Upper lobe of left lung (tissue), 4 donors: ENCODE data around the gene CARD9.

ENCODE experiments used
- EP300 ChIP-seq, 4 donors: sonication (generic); formaldehyde crosslinking; IDR thresholded peaks; one replicate each; pipeline ENCODE4 v1.5.1; 2017; ENCODE audit warnings: antibody characterized with exemption in 4 of 4, control low read depth in 2 of 4
- POLR2A ChIP-seq, 4 donors: fragments of 450-650 bp; IDR thresholded peaks; one replicate each; pipeline ENCODE4 v1.5.1; 2016 to 2017; ENCODE audit warnings: antibody characterized with exemption in 4 of 4, mild to moderate bottlenecking in 2 of 4
- TF ChIP-seq, protein P1 (sequence below), 6 experiments: fragments of 450-650 bp in 4 of 6; fragments of 200-600 bp in 2 of 6; sonication (generic) in 2 of 6; IDR thresholded peaks; one replicate each; pipeline ENCODE4 v1.5.1; 2016 to 2019; ENCODE audit warnings: antibody characterized with exemption in 6 of 6

DNA sequence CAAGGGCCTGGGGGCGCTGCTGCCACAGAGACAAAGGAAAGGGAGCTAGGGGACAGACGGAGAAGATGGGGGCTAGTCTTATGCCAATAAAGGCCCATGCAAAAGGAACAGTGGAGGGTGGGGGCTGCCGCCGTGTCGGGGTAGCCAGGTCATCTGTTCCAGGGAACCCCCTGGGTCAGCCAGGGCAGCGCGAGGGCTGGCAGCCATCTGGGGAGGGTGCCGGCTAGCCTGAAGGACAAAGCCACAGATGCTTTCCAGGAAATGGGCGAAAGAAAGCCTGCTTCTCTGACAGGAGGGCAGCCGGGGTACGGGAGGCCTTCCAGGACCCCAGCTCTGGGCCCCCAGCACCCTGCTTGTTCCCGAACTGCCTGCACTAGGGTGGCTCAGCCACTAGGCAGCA is 1.6 kb upstream of the CARD9 start:
- TF ChIP-seq, protein P1, sequence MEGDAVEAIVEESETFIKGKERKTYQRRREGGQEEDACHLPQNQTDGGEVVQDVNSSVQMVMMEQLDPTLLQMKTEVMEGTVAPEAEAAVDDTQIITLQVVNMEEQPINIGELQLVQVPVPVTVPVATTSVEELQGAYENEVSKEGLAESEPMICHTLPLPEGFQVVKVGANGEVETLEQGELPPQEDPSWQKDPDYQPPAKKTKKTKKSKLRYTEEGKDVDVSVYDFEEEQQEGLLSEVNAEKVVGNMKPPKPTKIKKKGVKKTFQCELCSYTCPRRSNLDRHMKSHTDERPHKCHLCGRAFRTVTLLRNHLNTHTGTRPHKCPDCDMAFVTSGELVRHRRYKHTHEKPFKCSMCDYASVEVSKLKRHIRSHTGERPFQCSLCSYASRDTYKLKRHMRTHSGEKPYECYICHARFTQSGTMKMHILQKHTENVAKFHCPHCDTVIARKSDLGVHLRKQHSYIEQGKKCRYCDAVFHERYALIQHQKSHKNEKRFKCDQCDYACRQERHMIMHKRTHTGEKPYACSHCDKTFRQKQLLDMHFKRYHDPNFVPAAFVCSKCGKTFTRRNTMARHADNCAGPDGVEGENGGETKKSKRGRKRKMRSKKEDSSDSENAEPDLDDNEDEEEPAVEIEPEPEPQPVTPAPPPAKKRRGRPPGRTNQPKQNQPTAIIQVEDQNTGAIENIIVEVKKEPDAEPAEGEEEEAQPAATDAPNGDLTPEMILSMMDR (IDR thresholded peaks at IDR 0.05) = no peak
- TF ChIP-seq EP300 (IDR thresholded peaks at IDR 0.05) (no peak), POLR2A (IDR thresholded peaks at IDR 0.05) (no peak)
